ENCODE results near the gene ELF2. TPM values are rescaled to one million over a fixed set of nuclear protein-coding genes. Genes with fewer than 3 reads are reported as not detected.

The ELF2 gene
- total RNA-seq, result 14.5 and 15.6 TPM in 2 replicates

GRCh38 chr4:139177049-139177868 lies at the start of gene ELF2:
Gene ELF2 (minus strand): TSS chr4:139177218. CDS start chr4:139137701, 39,517 bp downstream.

GRCh38 chr4:139015269-139015947 lies 161.6 kb downstream of the ELF2 start, which contains the start of gene NOCT:
Gene NOCT (plus strand): TSS chr4:139015781. CDS start chr4:139015982, 201 bp downstream.

Other genes with a start within 250 kb of the ELF2 start
- gene NOCT, start 161.4 kb downstream of the ELF2 start, total RNA-seq, result 15.2 and 15.5 TPM in 2 replicates
- 7.1 and 11.3 TPM in 2 replicates for gene MGARP, start 103.0 kb upstream of the ELF2 start, total RNA-seq
- 23.6 and 27.9 TPM in 2 replicates for gene NAA15, start 124.3 kb upstream of the ELF2 start, total RNA-seq
- 42.5 and 52.8 TPM in 2 replicates for gene NDUFC1, start 125.3 kb upstream of the ELF2 start, total RNA-seq

Measured in bronchus fibroblast of lung (primary cell).